GM12875 (cell line): ENCODE data around the gene RBPMS2.

Source experiments
- H3K4me3 ChIP-seq: one replicate; pipeline ENCODE4 v1.5.1; 2011; ENCODE audit warnings: low read depth, low read length, control low read depth
- CTCF ChIP-seq: IDR thresholded peaks from 2 replicates; pipeline ENCODE4 v1.5.1; 2011; ENCODE audit warnings: low read depth, mild to moderate bottlenecking, control low read depth, inconsistent platforms, low read length, moderate library complexity, borderline replicate concordance; ENCODE audit not compliant: insufficient read depth

The RBPMS2 gene

DNA sequence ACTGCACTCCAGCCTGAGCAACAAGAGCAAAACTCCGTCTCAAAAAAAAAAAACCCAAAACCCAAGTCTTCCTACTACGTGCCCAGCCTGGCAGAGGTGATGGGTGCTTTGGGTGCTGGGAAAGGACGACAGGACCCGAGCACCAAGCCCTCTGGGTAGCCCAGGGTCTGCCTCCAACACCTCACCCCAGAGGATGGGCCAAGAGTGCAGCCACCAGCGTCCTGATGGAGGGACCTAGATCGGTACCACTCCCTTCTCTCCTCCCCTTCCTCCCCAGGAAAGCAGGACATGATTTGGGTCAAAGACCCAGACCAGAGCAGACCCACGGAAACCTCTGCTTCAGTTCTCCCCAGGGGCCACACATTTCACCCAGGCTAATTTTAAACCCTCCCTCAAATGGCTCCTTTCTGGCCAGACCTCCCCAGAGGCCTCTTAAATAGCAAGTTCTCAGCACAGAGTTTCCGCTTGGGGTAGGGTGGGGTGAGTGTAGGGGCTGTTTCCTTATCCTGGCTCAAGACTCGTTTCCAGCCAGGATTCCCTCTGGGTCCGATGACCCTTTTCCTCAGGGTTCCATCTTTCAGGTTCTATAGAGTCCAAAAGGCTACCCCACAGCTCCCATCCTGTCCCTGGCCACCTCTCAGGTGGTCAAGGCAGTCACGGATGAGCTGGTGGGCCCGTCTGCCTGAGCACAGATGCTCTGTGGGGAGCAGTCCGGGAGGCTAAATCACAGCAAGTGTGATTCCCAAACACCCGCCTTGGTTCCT lies 20.5 kb downstream of the RBPMS2 start:
- H3K4me3 ChIP-seq = no peak overlapping the region
- TF ChIP-seq CTCF = no peak

GRCh38 chr15:64753480-64754185 lies 21.8 kb downstream of the RBPMS2 start:
- TF ChIP-seq CTCF = no peak
- no peak overlapping the region for H3K4me3 ChIP-seq

GRCh38 chr15:64751464-64751863 lies 23.9 kb downstream of the RBPMS2 start:
- no peak for TF ChIP-seq CTCF
- no peak overlapping the region for H3K4me3 ChIP-seq

- H3K4me3 ChIP-seq = no peak overlapping the region
Observed at GRCh38 chr15:64749999-64750657, 25.3 kb downstream of the RBPMS2 start.

GRCh38 chr15:64749167-64749566 lies 26.2 kb downstream of the RBPMS2 start:
- no peak overlapping the region for H3K4me3 ChIP-seq
- no peak for TF ChIP-seq CTCF

More at GRCh38 chr15:64749999-64750657, 25.3 kb downstream of the RBPMS2 start:
- TF ChIP-seq CTCF = no peak

DNA sequence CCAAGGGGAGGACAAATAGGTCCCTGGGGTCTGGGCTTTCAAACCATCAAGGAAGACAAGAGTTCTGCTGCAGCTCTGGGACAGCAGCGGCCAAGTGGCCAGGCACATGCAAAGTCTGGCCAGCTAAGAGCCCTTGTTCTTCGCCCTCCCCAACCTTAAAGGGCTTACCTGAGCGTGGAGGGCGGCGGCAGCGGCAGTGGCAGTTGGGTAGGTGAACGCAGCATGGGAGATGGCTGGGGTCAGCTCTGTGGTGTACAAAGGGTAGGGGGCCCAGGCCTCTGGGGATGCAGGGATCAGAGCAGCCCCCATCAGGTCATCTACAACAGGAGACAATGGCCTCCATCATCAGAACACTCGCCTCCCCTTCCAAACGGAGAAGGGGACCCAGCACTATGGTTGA lies 27.1 kb downstream of the RBPMS2 start:
- no peak overlapping the region for H3K4me3 ChIP-seq
- no peak for TF ChIP-seq CTCF
